ENCODE data around the gene MGAT5. TPM values are rescaled to one million over a fixed set of nuclear protein-coding genes. Genes with fewer than 3 reads are reported as not detected.
"Not testable (repeated sequence)": the region's sequence is repeated elsewhere in the genome, so short reads cannot be mapped to it uniquely, and the experiment has no call there.

The MGAT5 gene
- total RNA-seq, 2 experiments from 2014 or later = 48.5 to 54.3 TPM

GRCh38 chr2:134293719-134294537, 40.1 kb downstream of the MGAT5 start:
- Mint-ChIP-seq H3K27me3 (ENCODE audit: low read depth) (no peaks in the 10 kb centered on the region), H3K4me3 (no peak overlapping the region), H3K27ac (peak overlapping the region; percentile 27), H3K36me3 (ENCODE audit: low read depth) (peaks cover 53% of the 10 kb centered on the region), H3K4me1 (ENCODE audit: low read depth) (peaks cover 34% of the 10 kb centered on the region), H3K9me3 (ENCODE audit: insufficient read depth) (peaks cover 5% of the 10 kb centered on the region)
- POLR2A ChIA-PET = no interaction called here
- DNase-seq (no peak), ATAC-seq (no peak)
- CTCF ChIA-PET = interaction anchor here (1.8 kb wide), 1 partner anchor 118 kb away, joined by 3 read pairs; no protein-coding TSS in a partner anchor

- H3K27me3 Mint-ChIP-seq (ENCODE audit: low read depth); POLR2A ChIA-PET; CTCF ChIA-PET; H3K4me3 Mint-ChIP-seq; ATAC-seq; H3K9me3 Mint-ChIP-seq (ENCODE audit: insufficient read depth); DNase-seq: not testable (repeated sequence)
- peaks cover 58% of the 10 kb centered on the region for H3K36me3 Mint-ChIP-seq (ENCODE audit: low read depth)
- H3K27ac Mint-ChIP-seq = peak overlapping the region; percentile 58
- H3K4me1 Mint-ChIP-seq (ENCODE audit: low read depth) = peaks cover 35% of the 10 kb centered on the region
Measured at GRCh38 chr2:134294598-134294997, 40.7 kb downstream of the MGAT5 start.

- H3K4me3 Mint-ChIP-seq = no peak overlapping the region
- peaks cover 40% of the 10 kb centered on the region for H3K4me1 Mint-ChIP-seq (ENCODE audit: low read depth)
- peaks cover 62% of the 10 kb centered on the region for H3K36me3 Mint-ChIP-seq (ENCODE audit: low read depth)
- ATAC-seq (no peak), DNase-seq (no peak)
- POLR2A ChIA-PET = no interaction called here
- CTCF ChIA-PET = no interaction called here
- no peak overlapping the region for H3K27ac Mint-ChIP-seq
- peaks cover 5% of the 10 kb centered on the region for H3K9me3 Mint-ChIP-seq (ENCODE audit: insufficient read depth)
- H3K27me3 Mint-ChIP-seq (ENCODE audit: low read depth) = no peaks in the 10 kb centered on the region
Measured at GRCh38 chr2:134295441-134295840, 41.6 kb downstream of the MGAT5 start.

DNA sequence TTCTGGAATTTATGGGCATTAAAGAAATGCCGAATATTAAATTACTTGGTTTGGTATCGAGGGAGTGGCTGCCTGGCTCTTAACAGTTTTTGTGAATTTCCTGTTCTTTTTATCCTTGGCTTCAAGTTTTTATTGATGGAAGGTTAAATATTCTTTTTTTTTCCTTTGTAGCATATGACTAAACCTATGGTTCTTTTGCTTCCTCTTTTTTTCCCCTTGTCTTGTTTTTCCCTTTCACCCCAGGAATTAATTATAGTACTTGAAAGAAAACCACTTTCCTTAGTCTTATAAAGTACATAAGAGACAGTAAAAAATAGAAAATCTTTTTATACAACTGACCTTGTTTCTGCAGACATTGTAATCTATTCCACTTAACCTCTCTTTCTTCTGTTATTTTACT, 42.4 kb downstream of the MGAT5 start:
- no peaks in the 10 kb centered on the region for H3K27me3 Mint-ChIP-seq (ENCODE audit: low read depth)
- no peak overlapping the region for H3K4me3 Mint-ChIP-seq
- H3K9me3 Mint-ChIP-seq (ENCODE audit: insufficient read depth) = peaks cover 5% of the 10 kb centered on the region
- ATAC-seq (no peak), DNase-seq (no peak)
- ChIA-PET CTCF (no interaction called here), POLR2A (no interaction called here)
- H3K4me1 Mint-ChIP-seq (ENCODE audit: low read depth) = peaks cover 48% of the 10 kb centered on the region
- peaks cover 60% of the 10 kb centered on the region for H3K36me3 Mint-ChIP-seq (ENCODE audit: low read depth)
- H3K27ac Mint-ChIP-seq = no peak overlapping the region

DNA sequence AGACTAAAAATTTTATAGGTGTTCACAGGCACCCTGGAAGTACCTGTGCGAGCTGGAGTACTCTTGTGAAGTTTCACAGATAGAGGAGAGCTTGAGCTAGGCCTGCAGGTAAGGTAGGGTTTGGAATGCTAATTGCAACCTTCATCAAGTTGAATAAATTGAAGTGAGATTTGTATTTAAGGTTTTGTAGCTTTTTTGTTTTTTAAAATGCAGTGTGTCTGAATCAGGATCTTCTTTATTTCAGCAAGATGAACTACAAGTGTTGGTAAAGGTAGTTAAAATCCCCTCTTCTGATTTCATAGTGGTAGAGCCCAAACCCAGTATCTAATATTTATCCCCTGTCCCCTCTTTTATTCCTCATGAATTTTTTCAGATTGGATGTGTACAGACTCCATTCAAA, 45.5 kb downstream of the MGAT5 start:
- H3K4me1 Mint-ChIP-seq (ENCODE audit: low read depth) = peaks cover 52% of the 10 kb centered on the region
- CTCF ChIA-PET = no interaction called here

GRCh38 chr2:134300585-134300984, 46.7 kb downstream of the MGAT5 start:
- H3K27ac Mint-ChIP-seq = no peak overlapping the region
- no peak for DNase-seq
- no peaks in the 10 kb centered on the region for H3K27me3 Mint-ChIP-seq (ENCODE audit: low read depth)
- H3K4me1 Mint-ChIP-seq (ENCODE audit: low read depth) = peaks cover 52% of the 10 kb centered on the region
- ChIA-PET CTCF (interaction anchor here (1.4 kb wide), 1 partner anchor 17 kb away, joined by 3 read pairs; no protein-coding TSS in a partner anchor), POLR2A (no interaction called here)
- H3K36me3 Mint-ChIP-seq (ENCODE audit: low read depth) = peaks cover 36% of the 10 kb centered on the region
- peaks cover 2% of the 10 kb centered on the region for H3K9me3 Mint-ChIP-seq (ENCODE audit: insufficient read depth)
- no peak for ATAC-seq
- no peak overlapping the region for H3K4me3 Mint-ChIP-seq

More for the DNA sequence above, 45.5 kb downstream of the MGAT5 start:
- H3K27ac Mint-ChIP-seq = no peak overlapping the region
- POLR2A ChIA-PET = no interaction called here
- DNase-seq (no peak), ATAC-seq (no peak)
- H3K27me3 Mint-ChIP-seq (ENCODE audit: low read depth) = no peaks in the 10 kb centered on the region
- H3K9me3 Mint-ChIP-seq (ENCODE audit: insufficient read depth) = peaks cover 5% of the 10 kb centered on the region
- H3K36me3 Mint-ChIP-seq (ENCODE audit: low read depth) = peaks cover 44% of the 10 kb centered on the region
- no peak overlapping the region for H3K4me3 Mint-ChIP-seq

DNA sequence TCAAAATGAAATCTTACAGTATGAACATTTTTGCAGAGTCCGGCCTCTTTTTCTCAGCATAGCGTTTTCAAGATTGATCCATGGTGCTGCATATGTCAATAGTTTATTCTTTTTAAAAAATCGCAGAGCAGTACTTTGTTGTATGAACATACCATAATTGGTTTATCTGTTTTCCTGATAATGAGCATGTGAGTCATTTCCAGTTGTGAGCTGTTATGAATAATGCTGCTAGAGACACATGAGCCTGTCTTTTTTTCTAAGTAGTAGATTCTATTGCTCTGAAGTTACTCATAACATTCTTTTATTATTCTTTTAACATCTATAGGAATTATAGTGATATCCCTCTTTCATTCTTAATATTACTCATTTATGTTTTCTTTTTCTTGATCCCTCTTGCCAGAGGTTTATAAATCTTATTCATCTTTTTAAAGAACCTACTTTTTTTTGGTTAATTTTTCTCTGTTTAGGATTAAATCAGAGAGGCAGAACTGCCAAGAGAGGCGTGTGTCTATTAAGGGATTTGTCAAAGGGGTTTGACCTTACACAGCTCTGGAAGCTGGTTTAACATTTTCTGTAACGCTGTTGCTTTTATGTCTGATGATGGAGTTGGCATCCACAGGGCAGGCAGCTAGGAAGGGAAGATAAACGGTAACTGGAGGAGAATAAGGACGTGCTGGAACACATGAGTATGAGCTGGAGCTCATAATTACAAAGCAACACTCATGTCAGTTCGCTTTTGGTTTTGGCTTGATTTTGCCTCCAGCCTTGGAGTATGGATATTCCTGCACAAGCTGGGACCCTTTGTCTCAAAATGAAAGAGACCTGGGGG, 47.4 kb downstream of the MGAT5 start:
- ChIA-PET POLR2A (no interaction called here), CTCF (interaction anchor here (0.8 to 2.0 kb wide), 3 partner anchors 14 to 111 kb away, joined by 3 to 6 read pairs (median 3); no protein-coding TSS in a partner anchor)
- H3K27me3 Mint-ChIP-seq (ENCODE audit: low read depth) = no peaks in the 10 kb centered on the region
- H3K9me3 Mint-ChIP-seq (ENCODE audit: insufficient read depth) = no peaks in the 10 kb centered on the region
- DNase-seq = no peak
- no peak for ATAC-seq
- H3K36me3 Mint-ChIP-seq (ENCODE audit: low read depth) = peaks cover 31% of the 10 kb centered on the region
- no peak overlapping the region for H3K4me3 Mint-ChIP-seq
- no peak overlapping the region for H3K27ac Mint-ChIP-seq
- H3K4me1 Mint-ChIP-seq (ENCODE audit: low read depth) = peaks cover 48% of the 10 kb centered on the region

- Mint-ChIP-seq H3K27me3 (ENCODE audit: low read depth) (no peaks in the 10 kb centered on the region), H3K9me3 (ENCODE audit: insufficient read depth) (no peaks in the 10 kb centered on the region), H3K4me3 (no peak overlapping the region), H3K4me1 (ENCODE audit: low read depth) (peaks cover 46% of the 10 kb centered on the region), H3K27ac (no peak overlapping the region), H3K36me3 (ENCODE audit: low read depth) (peaks cover 27% of the 10 kb centered on the region)
- ATAC-seq (no peak), DNase-seq (no peak)
- CTCF ChIA-PET = interaction anchor here (0.7 to 2.0 kb wide), 3 partner anchors 9 to 110 kb away, joined by 3 to 6 read pairs (median 3); no protein-coding TSS in a partner anchor
- POLR2A ChIA-PET = no interaction called here
Measured at GRCh38 chr2:134301928-134302260, 48.0 kb downstream of the MGAT5 start.

DNA sequence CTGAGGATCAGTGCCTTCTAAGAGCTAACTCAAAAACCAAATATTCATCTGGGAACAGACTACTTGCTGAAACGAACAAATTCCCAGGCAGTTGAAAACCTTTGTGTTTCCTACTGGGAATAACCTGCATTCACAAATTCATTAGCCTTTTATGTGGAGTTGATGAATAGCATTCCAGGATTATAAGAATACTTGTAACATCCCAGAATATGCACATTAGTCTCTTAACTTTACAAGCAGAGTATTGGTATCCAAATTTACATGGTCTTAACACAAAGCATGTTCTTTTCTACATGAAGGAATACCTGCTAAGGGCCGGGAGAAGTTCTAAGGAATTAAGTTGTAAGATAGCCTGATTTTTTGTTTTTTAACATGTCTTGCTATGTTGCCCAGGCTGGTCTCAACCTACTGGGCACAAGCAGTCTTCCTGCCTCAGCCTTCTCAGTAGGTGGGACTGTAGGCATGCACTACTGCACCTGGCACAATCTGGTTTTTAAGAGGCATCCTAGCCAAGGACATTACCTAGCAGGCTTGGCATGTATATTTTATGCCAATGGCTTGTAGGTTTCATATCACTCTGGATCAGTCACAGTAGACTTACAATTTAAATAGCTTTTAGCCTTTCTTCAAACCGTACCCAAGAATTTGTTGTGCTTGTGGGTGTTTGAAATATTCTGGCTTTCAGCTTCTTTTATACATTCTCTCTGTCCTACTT, 50.7 kb downstream of the MGAT5 start:
- CTCF ChIA-PET = interaction anchor here (1.0 to 1.3 kb wide), 4 partner anchors 15 to 107 kb away, joined by 3 to 5 read pairs (median 4); no protein-coding TSS in a partner anchor
- Mint-ChIP-seq H3K27me3 (ENCODE audit: low read depth) (no peaks in the 10 kb centered on the region), H3K9me3 (ENCODE audit: insufficient read depth) (no peaks in the 10 kb centered on the region), H3K36me3 (ENCODE audit: low read depth) (peaks cover 30% of the 10 kb centered on the region), H3K4me3 (no peak overlapping the region), H3K4me1 (ENCODE audit: low read depth) (peaks cover 51% of the 10 kb centered on the region), H3K27ac (peak overlapping the region; percentile 51)
- peak; percentile 33 for ATAC-seq
- POLR2A ChIA-PET = no interaction called here
- DNase-seq = no peak

DNA sequence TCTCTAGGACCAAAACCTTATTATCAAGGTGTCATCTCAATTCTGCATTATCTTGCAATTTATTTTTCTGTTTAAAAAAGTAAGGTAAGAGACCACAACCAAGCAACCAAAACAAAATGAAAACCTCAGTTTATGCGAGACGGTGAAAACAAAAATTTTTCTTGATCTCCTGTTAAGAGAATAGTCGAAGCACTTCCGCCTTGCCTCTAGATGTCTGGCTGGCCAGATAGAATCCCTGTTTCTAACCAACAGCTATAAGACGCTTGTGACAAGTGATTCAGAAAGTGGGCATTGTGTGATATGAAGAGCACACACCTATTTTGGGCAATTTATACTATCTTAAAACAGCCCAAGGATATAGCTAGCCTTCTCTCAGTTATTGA, 51.2 kb downstream of the MGAT5 start:
- no peak for DNase-seq
- H3K4me3 Mint-ChIP-seq = no peak overlapping the region
- POLR2A ChIA-PET = no interaction called here

GRCh38 chr2:134306521-134306920, 52.6 kb downstream of the MGAT5 start:
- H3K9me3 Mint-ChIP-seq (ENCODE audit: insufficient read depth) = no peaks in the 10 kb centered on the region
- H3K36me3 Mint-ChIP-seq (ENCODE audit: low read depth) = peaks cover 35% of the 10 kb centered on the region
- ATAC-seq (no peak), DNase-seq (no peak)
- no peak overlapping the region for H3K4me3 Mint-ChIP-seq
- POLR2A ChIA-PET = interaction anchor here (0.7 kb wide), 1 partner anchor 14 kb away, joined by 3 read pairs; no protein-coding TSS in a partner anchor
- no peaks in the 10 kb centered on the region for H3K27me3 Mint-ChIP-seq (ENCODE audit: low read depth)
- CTCF ChIA-PET = no interaction called here
- H3K27ac Mint-ChIP-seq = no peak overlapping the region
- H3K4me1 Mint-ChIP-seq (ENCODE audit: low read depth) = peaks cover 47% of the 10 kb centered on the region

More for the DNA sequence above, 51.2 kb downstream of the MGAT5 start:
- Mint-ChIP-seq H3K27me3 (ENCODE audit: low read depth) (no peaks in the 10 kb centered on the region), H3K36me3 (ENCODE audit: low read depth) (peaks cover 30% of the 10 kb centered on the region), H3K9me3 (ENCODE audit: insufficient read depth) (no peaks in the 10 kb centered on the region), H3K4me1 (ENCODE audit: low read depth) (peaks cover 49% of the 10 kb centered on the region), H3K27ac (peak overlapping the region; percentile 51)
- CTCF ChIA-PET = interaction anchor here (1.0 to 1.3 kb wide), 3 partner anchors 15 to 59 kb away, joined by 3 to 5 read pairs (median 4); no protein-coding TSS in a partner anchor
- peak; percentile 73 for ATAC-seq

Data from activated CD8-positive, alpha-beta T cell treated with anti-CD3 and anti-CD28 coated beads, Interleukin-2, amount 10 ng/mL, durations not matched to agents 7 days and 5 days (primary cell).